Inferior parietal cortex (tissue), 1 donor: ENCODE data around the gene ARMC3.
A peak's percentile ranks its signal among the peaks of the same experiment; 100 is the strongest.
"Not testable (repeated sequence)": the region's sequence is repeated elsewhere in the genome, so short reads cannot be mapped to it uniquely, and the experiment has no call there.

ENCODE experiments used
- DNase-seq: peaks from one replicate; pipeline ENCODE4 v3.0.0-alpha.2; 2016; ENCODE audit errors: extremely low spot score

ARMC3 gene

DNA sequence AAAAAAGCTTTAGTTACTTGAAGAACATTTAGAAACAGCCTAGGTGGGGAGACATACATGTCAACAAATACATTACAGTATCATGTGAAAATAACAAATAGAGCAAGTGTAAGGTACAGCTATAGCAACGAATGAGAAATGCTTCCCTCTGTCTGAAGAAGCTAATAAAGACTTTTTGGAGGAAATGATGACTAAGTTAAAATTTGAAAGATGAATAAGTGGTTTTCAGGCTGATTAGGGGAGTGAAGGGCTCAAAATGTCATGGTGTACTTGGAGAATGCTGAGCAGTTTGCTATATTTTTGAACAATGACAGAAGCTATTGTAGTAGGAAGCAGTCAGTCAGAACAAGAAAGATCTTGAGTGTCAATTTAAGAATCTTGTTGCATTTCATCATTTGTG is 2.8 kb upstream of the ARMC3 start:
- no peak for DNase-seq

DNA sequence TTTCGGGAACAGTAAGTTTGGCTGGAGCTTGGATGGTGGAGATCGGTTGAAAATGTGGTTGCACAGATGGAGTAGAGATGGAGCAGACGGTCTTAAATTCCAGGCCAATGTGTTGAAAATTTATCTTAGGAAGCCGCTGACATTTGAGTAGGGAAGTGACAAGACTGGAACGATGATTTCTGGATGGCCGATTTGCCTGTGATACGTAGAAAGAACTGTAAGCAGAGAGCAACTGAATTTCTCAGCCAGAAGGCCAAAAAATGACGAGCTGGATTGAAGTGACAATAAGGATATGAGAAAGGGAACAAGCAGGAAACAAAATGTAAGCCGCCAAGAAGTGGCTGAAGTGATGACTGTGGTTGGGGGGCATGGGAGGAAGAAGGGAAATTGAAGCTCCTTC is 687 bp upstream of the ARMC3 start:
- DNase-seq = peak; percentile 21

- not testable (repeated sequence) for DNase-seq
These were observed 1.2 kb downstream of the ARMC3 start for GRCh38 chr10:22929053-22929452.

- DNase-seq = no peak
These were observed 4.1 kb downstream of the ARMC3 start for GRCh38 chr10:22931948-22932347.

GRCh38 chr10:22932626-22933370 is 4.9 kb downstream of the ARMC3 start:
- no peak for DNase-seq

- no peak for DNase-seq
These were observed 6.9 kb downstream of the ARMC3 start for GRCh38 chr10:22934726-22935125.

DNA sequence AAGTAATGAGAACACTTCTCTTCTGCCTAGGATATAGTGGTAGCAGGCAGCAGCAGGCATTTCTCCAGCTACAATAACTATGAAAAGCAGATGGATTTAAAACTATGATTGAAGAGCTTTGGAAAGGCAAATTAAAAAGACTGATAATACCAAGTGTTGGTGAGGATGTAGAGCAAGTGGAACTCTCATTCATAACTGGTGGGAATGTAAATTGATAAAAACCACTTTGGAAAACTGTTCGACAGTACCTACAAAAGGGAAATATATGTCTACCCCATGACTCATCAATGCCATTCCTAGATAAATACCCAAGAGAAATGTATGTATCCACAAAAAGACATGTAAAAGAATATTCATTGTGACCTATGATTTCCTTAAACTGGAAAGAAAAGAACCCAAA is 14.6 kb downstream of the ARMC3 start:
- DNase-seq = no peak

- DNase-seq = no peak
These were observed 18.3 kb downstream of the ARMC3 start for GRCh38 chr10:22945934-22946673.

- DNase-seq = no peak
These were observed 27.1 kb downstream of the ARMC3 start for GRCh38 chr10:22954970-22955369.

DNA sequence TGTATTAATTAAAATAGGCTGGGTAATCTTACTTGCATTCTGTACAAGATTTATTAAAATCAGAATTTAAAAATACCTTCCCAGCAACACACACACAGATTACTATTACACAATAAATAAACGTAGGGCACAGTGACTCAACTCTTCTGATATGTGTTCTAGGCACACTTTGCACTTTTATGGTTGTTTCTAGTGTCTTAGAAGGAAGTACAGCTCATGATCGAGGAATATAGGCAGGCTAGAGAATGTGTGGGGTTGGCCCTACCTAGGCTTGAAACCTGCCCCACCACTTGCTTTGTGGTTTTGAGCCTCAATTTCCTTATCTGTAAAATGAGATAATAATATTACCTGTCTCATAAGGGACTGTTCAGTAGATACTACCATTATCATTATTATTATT is 30.5 kb downstream of the ARMC3 start:
- no peak for DNase-seq

DNA sequence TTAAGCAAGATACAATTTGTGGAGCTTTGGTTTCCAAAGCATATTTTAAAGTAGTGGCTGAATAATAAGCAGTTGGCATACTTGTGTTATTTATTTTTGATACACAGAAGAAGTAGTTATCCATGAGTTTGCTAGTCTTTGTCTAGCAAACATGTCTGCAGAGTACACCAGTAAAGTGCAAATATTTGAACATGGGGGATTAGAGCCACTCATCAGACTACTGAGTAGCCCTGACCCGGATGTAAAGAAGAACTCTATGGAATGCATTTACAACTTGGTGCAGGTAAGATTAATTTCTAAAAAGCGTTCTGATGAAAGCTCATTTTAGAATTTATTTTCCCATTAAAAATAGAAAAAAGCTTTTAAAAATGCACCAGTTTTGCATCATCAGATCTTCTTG is 31.4 kb downstream of the ARMC3 start:
- no peak for DNase-seq

DNA sequence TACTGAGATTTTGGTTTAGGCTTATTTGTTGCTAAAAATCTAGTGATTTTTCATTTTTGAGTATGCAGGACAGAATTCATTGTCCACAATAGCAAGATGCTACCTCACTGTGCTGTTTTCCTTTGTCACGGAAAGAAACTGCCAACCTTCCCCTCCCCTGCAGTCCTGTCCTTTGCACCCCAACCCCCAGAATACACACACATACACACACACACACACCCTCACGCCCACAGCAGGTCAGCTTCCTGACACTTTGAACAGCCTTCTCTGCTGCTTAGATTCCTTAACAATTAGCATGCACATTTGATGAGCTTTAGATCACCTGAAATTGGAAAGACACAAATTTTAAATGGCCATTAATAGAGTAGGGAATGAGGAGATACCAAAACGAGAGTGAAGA is 32.1 kb downstream of the ARMC3 start:
- no peak for DNase-seq

GRCh38 chr10:22962817-22963216 is 35.0 kb downstream of the ARMC3 start:
- no peak for DNase-seq

- DNase-seq = no peak
These were observed 41.9 kb downstream of the ARMC3 start for GRCh38 chr10:22969704-22970103.

DNA sequence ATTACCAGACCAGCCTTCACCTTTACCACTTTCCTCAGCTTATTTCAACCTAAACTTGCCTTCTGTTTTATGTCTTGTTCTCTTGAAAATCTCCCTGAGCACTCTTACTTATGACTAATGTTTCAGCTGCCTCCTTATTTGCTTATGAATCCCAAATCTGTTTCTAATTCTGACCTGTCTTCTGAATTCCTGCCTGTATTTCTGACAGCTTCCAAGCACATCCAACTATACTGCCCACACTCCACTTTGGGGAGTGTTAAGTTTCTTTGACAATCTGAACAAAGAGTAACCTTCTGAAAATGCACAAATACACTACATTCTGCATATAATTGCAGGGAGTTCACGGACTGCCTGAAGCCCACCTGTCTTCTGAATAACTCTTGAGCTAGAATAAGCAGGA is 48.7 kb downstream of the ARMC3 start:
- peak; percentile 29 for DNase-seq

DNA sequence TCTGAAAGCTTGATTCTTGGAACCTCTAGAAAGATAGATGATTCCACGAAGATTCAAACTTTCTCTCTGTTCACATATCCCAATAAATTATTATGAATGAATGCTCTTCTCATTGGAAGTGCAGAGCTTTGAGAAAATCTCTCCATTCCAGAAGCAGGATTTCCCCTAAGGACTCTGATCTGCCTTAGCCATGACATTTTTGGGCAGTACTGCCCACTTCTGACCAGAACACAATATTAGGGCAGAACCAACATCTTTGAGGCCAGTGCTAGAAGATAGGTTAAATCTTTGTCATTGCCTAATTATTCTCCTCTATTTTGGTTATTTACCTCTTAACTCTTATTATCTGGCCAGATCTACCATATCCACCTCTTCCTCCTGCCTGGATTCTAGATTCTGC is 49.9 kb downstream of the ARMC3 start:
- DNase-seq = peak; percentile 36

- DNase-seq = no peak
These were observed 50.4 kb downstream of the ARMC3 start for GRCh38 chr10:22978287-22978686.

DNA sequence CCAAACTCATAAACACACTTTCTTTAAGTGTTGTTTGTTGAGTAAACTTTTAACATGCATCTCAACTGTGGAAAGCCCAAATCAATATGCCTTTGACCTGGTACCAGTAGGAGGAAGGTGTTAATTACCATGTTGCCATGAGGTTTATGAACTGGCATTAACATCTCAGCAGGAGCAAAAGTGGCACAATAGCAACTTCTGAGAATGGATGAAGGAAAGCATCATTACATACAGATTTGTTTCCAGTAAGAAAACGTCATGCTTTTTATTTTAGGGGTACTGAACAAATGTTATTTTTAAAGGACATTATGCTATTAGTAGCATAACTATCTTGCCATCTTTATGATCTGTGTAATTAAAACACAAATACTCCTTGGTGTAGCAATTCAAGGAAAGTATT is 51.1 kb downstream of the ARMC3 start:
- no peak for DNase-seq

DNA sequence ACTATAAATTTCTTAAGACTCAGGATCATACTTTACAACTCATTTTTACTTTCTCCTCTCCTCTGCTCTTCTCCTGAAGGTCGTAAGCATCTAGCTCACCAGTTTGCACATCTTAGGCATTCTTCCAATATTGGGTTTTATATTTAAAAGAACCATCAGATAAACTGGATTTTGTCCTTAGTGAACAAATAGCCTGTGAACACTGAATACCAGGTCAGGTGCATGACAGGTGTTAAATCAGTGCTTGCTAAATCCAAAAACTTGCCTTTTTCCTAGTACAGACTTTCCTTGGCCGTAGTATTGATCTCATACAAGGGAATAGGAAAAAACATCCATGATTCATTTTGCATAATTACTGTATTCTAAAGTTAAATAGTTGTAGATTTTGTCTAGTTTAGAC is 53.0 kb downstream of the ARMC3 start:
- DNase-seq = no peak

DNA sequence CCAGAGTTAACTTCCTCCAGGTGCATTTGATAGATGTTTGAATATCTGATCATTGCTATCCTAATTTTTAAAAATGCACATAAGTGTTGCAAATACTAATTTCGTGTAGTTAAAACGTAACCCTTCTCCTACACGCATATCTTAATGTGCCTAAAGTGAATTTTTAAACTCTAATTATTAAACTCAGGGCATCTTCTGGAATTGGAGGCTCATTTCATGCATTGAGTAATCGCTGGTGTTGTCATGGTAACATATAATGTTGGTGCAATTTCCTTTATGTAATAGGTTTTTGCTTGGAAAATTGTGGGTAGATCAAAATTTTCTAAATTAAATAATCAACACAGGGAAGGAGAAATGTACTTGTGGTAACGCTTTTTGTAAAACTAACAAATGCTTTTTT is 56.2 kb downstream of the ARMC3 start:
- DNase-seq = no peak

DNA sequence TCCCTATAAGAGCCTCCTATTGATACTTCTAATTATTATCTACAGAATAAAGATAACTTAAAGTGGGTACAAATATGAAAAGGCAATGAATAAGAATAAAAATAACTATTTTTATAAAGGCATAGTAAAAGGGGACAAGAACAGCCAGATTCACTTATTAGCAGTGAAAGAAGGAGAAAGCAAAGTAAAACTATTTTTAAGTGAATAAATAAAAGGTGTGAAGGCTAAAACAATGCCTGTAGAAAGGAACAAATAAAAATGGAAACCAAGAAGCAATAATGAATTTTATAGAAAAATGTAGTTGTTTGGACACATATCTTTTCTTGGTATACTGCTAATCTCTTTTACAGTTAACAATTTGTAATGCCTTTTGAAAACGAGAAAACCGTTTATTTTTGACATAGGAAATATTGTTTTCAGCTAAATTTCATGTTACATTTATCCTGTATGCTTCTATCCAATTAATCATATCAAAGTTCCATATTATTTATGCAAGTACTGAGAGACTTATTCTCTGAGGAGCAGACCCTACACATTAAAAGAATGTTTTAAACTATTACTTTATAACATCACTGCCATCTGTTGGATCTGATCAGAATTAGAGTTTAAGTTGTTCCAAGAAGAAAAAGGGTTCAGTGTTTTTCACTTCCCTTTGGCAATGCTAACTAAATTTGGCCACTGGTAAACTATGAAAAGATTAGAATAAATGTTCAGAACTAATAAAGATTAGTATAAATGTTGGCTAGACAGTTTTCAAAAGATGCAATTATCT is 59.1 kb downstream of the ARMC3 start:
- DNase-seq = peak; percentile 83

- DNase-seq = peak; percentile 96
These were observed 60.9 kb downstream of the ARMC3 start for GRCh38 chr10:22988581-22989360.
